NCI-H2227 (cell line): ENCODE results near the gene RTL10.
"Not testable (repeated sequence)": the region's sequence is repeated elsewhere in the genome, so short reads cannot be mapped to it uniquely, and the experiment has no call there.

Experiments used
- DNase-seq: peaks from one replicate; lab custom pipeline; 2025; ENCODE audit not compliant: unreplicated experiment; lab: John Stamatoyannopoulos, UW

The RTL10 gene

GRCh38 chr22:19845054-19845722, 9.5 kb downstream of the RTL10 start:
- DNase-seq, result no peak

GRCh38 chr22:19844377-19845053, 10.2 kb downstream of the RTL10 start:
- no peak for DNase-seq

GRCh38 chr22:19843857-19844376, 10.8 kb downstream of the RTL10 start:
- no peak for DNase-seq

GRCh38 chr22:19843107-19843856, 11.4 kb downstream of the RTL10 start:
- peak; percentile 37 for DNase-seq

GRCh38 chr22:19842393-19843106, 12.1 kb downstream of the RTL10 start:
- no peak for DNase-seq

- DNase-seq, result no peak
Observed at GRCh38 chr22:19841641-19842392, 12.9 kb downstream of the RTL10 start.

GRCh38 chr22:19840955-19841640, 13.6 kb downstream of the RTL10 start:
- DNase-seq, result no peak

GRCh38 chr22:19840059-19840458, 14.6 kb downstream of the RTL10 start:
- no peak for DNase-seq

GRCh38 chr22:19837915-19838314, 16.8 kb downstream of the RTL10 start:
- no peak for DNase-seq

GRCh38 chr22:19836512-19836911, 18.2 kb downstream of the RTL10 start:
- no peak for DNase-seq

GRCh38 chr22:19834599-19834998, 20.1 kb downstream of the RTL10 start:
- DNase-seq, result no peak

GRCh38 chr22:19833327-19833726, 21.3 kb downstream of the RTL10 start:
- not testable (repeated sequence) for DNase-seq

GRCh38 chr22:19832476-19833108, 22.1 kb downstream of the RTL10 start:
- no peak for DNase-seq

- DNase-seq, result not testable (repeated sequence)
Observed at GRCh38 chr22:19831979-19832378, 22.7 kb downstream of the RTL10 start.

- DNase-seq, result no peak
Observed at GRCh38 chr22:19831016-19831415, 23.7 kb downstream of the RTL10 start.

GRCh38 chr22:19828035-19828401, 26.7 kb downstream of the RTL10 start:
- DNase-seq, result no peak

GRCh38 chr22:19827341-19828034, 27.2 kb downstream of the RTL10 start:
- DNase-seq, result no peak

- DNase-seq, result no peak
Observed at GRCh38 chr22:19826619-19826950, 28.1 kb downstream of the RTL10 start.
